IMR-90 (cell line): ENCODE measurements around the gene ATF1. TPM values are rescaled to one million over a fixed set of nuclear protein-coding genes. Genes with fewer than 3 reads are reported as not detected.

Experiments used
- ATAC-seq: fragments of 200-7000 bp; cut with Tn5 transposase; 2 replicates; pipeline ENCODE4 v1.9.1; 2020; ENCODE audit warnings: low read depth, mild to moderate bottlenecking, moderate library complexity
- BruUV-seq: library from RNA; stranded (reverse); fragments of 400-500 nt; replicated peaks from 2 replicates; lab custom pipeline; 2021; lab: Mats Ljungman, UMichigan
- CTCF ChIA-PET: fragments of 300-600 bp; formaldehyde crosslinking; extraction: SDS; loops from one replicate; lab custom pipeline; 2021; ENCODE audit warnings: antibody characterized with exemption; lab: Yijun Ruan, JAX
- POLR2A ChIA-PET: fragments of 300-600 bp; sonication (Branson Sonifier 250); formaldehyde crosslinking; loops from one replicate; lab custom pipeline; 2022; ENCODE audit warnings: antibody characterized with exemption; ENCODE audit not compliant: unreplicated experiment; lab: Charles Lee
- DNase-seq: peaks from one replicate; pipeline ENCODE4 v3.0.0; 2013
- H2AFZ ChIP-seq: replicated peaks from 2 replicates; pipeline ENCODE3; 2013; ENCODE audit warnings: low read length, mild to moderate bottlenecking; ENCODE audit not compliant: poor library complexity
- H2AK5ac ChIP-seq: 2 replicates; pipeline ENCODE4 v1.6.1; 2013; ENCODE audit warnings: low read depth, low read length, inconsistent platforms
- H2AK9ac ChIP-seq: replicated peaks from 2 replicates; pipeline ENCODE3; 2013; ENCODE audit warnings: mild to moderate bottlenecking, low read depth, low read length, moderate library complexity; ENCODE audit not compliant: poor library complexity
- H2BK120ac ChIP-seq: 2 replicates; pipeline ENCODE4 v1.6.1; 2013; ENCODE audit warnings: low read depth, low read length, inconsistent platforms
- H2BK15ac ChIP-seq: 3 replicates; pipeline ENCODE4 v1.6.1; 2013; ENCODE audit warnings: low read depth, low read length, inconsistent platforms
- H2BK20ac ChIP-seq: 2 replicates; pipeline ENCODE4 v1.6.1; 2013; ENCODE audit warnings: low read depth, mild to moderate bottlenecking, inconsistent platforms, low read length, moderate library complexity
- H2BK5ac ChIP-seq: 2 replicates; pipeline ENCODE4 v1.6.1; 2013; ENCODE audit warnings: mild to moderate bottlenecking, low read depth, low read length, inconsistent platforms; ENCODE audit not compliant: poor library complexity, severe bottlenecking
- H3K14ac ChIP-seq: replicated peaks from 2 replicates; pipeline ENCODE4 v1.6.1; 2013; ENCODE audit warnings: low read depth, low read length, inconsistent platforms
- H3K18ac ChIP-seq: 2 replicates; pipeline ENCODE4 v1.6.1; 2013; ENCODE audit warnings: low read depth, low read length, control low read depth
- H3K23ac ChIP-seq: 2 replicates; pipeline ENCODE4 v1.6.1; 2013; ENCODE audit warnings: low read depth, low read length, inconsistent platforms
- H3K27ac ChIP-seq: 2 replicates; pipeline ENCODE4 v1.5.1; 2013; ENCODE audit warnings: mild to moderate bottlenecking, control low read depth, low read length; ENCODE audit not compliant: insufficient read depth
- H3K27me3 ChIP-seq: 2 replicates; pipeline ENCODE4 v1.6.1; 2013; ENCODE audit warnings: low read length; ENCODE audit not compliant: control insufficient read depth, insufficient read depth
- H3K36me3 ChIP-seq: 2 replicates; pipeline ENCODE4 v1.6.1; 2013; ENCODE audit warnings: low read length, mixed read lengths; ENCODE audit not compliant: control insufficient read depth, insufficient read depth
- H3K4ac ChIP-seq: 2 replicates; pipeline ENCODE4 v1.6.1; 2013; ENCODE audit warnings: low read depth, low read length, inconsistent platforms
- H3K4me1 ChIP-seq: 2 replicates; pipeline ENCODE4 v1.6.1; 2013; ENCODE audit warnings: low read length, mixed read lengths; ENCODE audit not compliant: control insufficient read depth, insufficient read depth
- H3K4me2 ChIP-seq: 2 replicates; pipeline ENCODE4 v1.6.1; 2013; ENCODE audit warnings: low read depth, mild to moderate bottlenecking, control low read depth, low read length, moderate library complexity
- H3K4me3 ChIP-seq: 2 replicates; pipeline ENCODE4 v1.5.1; 2013; ENCODE audit warnings: low read depth, mild to moderate bottlenecking, control low read depth, low read length, moderate library complexity; ENCODE audit not compliant: insufficient read depth
- H3K56ac ChIP-seq: 2 replicates; pipeline ENCODE4 v1.6.1; 2013; ENCODE audit warnings: low read length, inconsistent platforms; ENCODE audit not compliant: insufficient read depth; ENCODE audit errors: extremely low read depth
- H3K79me1 ChIP-seq, 2 experiments: 2 replicates each; pipeline ENCODE4 v1.6.1; 2013; ENCODE audit warnings: low read length in 2 of 2, inconsistent platforms in 1 of 2, low read depth in 1 of 2
- H3K9ac ChIP-seq: 2 replicates; pipeline ENCODE4 v1.6.1; 2013; ENCODE audit warnings: low read depth, low read length, control low read depth
- H3K9me1 ChIP-seq: 2 replicates; pipeline ENCODE4 v1.6.1; 2013; ENCODE audit warnings: low read length, inconsistent platforms; ENCODE audit not compliant: insufficient read depth
- H3K9me3 ChIP-seq: 2 replicates; pipeline ENCODE4 v1.6.1; 2013; ENCODE audit warnings: low read length; ENCODE audit not compliant: control insufficient read depth, insufficient read depth
- H4K20me1 ChIP-seq: 2 replicates; pipeline ENCODE4 v1.6.1; 2013; ENCODE audit warnings: low read length, inconsistent platforms; ENCODE audit not compliant: insufficient read depth
- H4K5ac ChIP-seq: 2 replicates; pipeline ENCODE4 v1.6.1; 2013; ENCODE audit warnings: mild to moderate bottlenecking, low read depth, low read length, control low read depth
- H4K8ac ChIP-seq, 2 experiments: 2 replicates each; pipeline ENCODE4 v1.6.1; 2013; ENCODE audit warnings: low read depth in 2 of 2, low read length in 2 of 2, control low read depth in 1 of 2, inconsistent platforms in 1 of 2
- H4K91ac ChIP-seq: 2 replicates; pipeline ENCODE4 v1.6.1; 2013; ENCODE audit warnings: low read depth, low read length, inconsistent platforms; ENCODE audit not compliant: insufficient read depth
- BHLHE40 ChIP-seq: fragments of 150-350 bp; IDR thresholded peaks from 2 replicates; pipeline ENCODE4 v1.6.1; 2016; ENCODE audit warnings: mild to moderate bottlenecking, low read depth, low read length
- CHD1 ChIP-seq: IDR thresholded peaks from 2 replicates; pipeline ENCODE4 v1.6.1; 2012; ENCODE audit warnings: low read depth, low read length, improper control_type of control experiment
- MAFK ChIP-seq: IDR thresholded peaks from 2 replicates; pipeline ENCODE4 v1.6.1; 2012; ENCODE audit warnings: low read depth, low read length, improper control_type of control experiment
- MAZ ChIP-seq: IDR thresholded peaks from 2 replicates; pipeline ENCODE4 v1.6.1; 2012; ENCODE audit warnings: low read depth, mild to moderate bottlenecking, low read length, improper control_type of control experiment, moderate library complexity, borderline replicate concordance
- MXI1 ChIP-seq: IDR thresholded peaks from 2 replicates; pipeline ENCODE4 v1.6.1; 2012; ENCODE audit warnings: low read depth, mild to moderate bottlenecking, low read length, moderate library complexity, borderline replicate concordance
- POLR2A ChIP-seq: IDR thresholded peaks from 2 replicates; pipeline ENCODE4 v1.6.1; 2012; ENCODE audit warnings: mild to moderate bottlenecking, low read depth, low read length
- RAD21 ChIP-seq: IDR thresholded peaks from 2 replicates; pipeline ENCODE4 v1.6.1; 2012; ENCODE audit warnings: low read length, improper control_type of control experiment
- RFX5 ChIP-seq: IDR thresholded peaks from 2 replicates; pipeline ENCODE4 v1.8.0; 2012; ENCODE audit warnings: low read depth, mild to moderate bottlenecking, low read length, moderate library complexity
- SMC3 ChIP-seq: fragments of 150-350 bp; IDR thresholded peaks from 2 replicates; pipeline ENCODE4 v1.6.1; 2016; ENCODE audit warnings: low read depth, mild to moderate bottlenecking, antibody characterized with exemption, low read length, moderate library complexity
- WGBS, 2 experiments: methylation state at CpG; one replicate each; pipeline versions ENCODE4 v1.1.5 to v1.1.7; 2013; ENCODE audit warnings: missing lambda C conversion rate in 2 of 2; ENCODE audit not compliant: insufficient read length in 1 of 2; ENCODE audit errors: extremely low coverage in 2 of 2; 5-methylcytosine and 5-hydroxymethylcytosine counted together
- dilution Hi-C: fragments of 300-500 bp; cut with HindIII; formaldehyde crosslinking; loops from one replicate; pipeline ENCODE4 v1.14.3; 2018; ENCODE audit warnings: low sequenced_read_pairs; ENCODE audit not compliant: unreplicated experiment
- in situ Hi-C: fragments of 300-500 bp; cut with MboI; formaldehyde crosslinking; loops from 3 replicates; pipeline ENCODE4 v1.14.3; 2019; ENCODE audit warnings: low sequenced_read_pairs, inconsistent platforms, mixed read lengths
- intact Hi-C: fragments of 100-400 bp; cut with micrococcal nuclease; formaldehyde crosslinking; loops from 2 replicates; pipeline ENCODE4 v1.10.0; 2022
- polyA plus RNA-seq, 3 experiments: library from polyadenylated mRNA; depleted of rRNA; stranded (reverse); fragments of >200 nt; gene quantifications; 2 replicates each; pipeline ENCODE4 v1.2.3, GENCODE V29; 2012; ENCODE audit warnings: low replicate concordance in 1 of 3
- total RNA-seq: library from RNA; depleted of rRNA; stranded (reverse); fragments of >200 nt; gene quantifications from 2 replicates; pipeline ENCODE4 v1.2.3, GENCODE V29; 2012
- TF ChIP-seq, protein P1 (sequence below): fragments of 150-350 bp; IDR thresholded peaks from 2 replicates; pipeline ENCODE4 v1.6.1; 2016; ENCODE audit warnings: low read depth, mild to moderate bottlenecking, low read length, moderate library complexity, borderline replicate concordance
- TF ChIP-seq, protein P2 (sequence below): fragments of 150-350 bp; IDR thresholded peaks from 2 replicates; pipeline ENCODE4 v1.6.1; 2017; ENCODE audit warnings: mild to moderate bottlenecking, antibody characterized with exemption, low read length, low read depth

Gene ATF1
- total and polyA plus RNA-seq, 2 of the 4 experiments (the other 2 are of a cell fraction), result 20.6 to 24.0 TPM

- TF ChIP-seq, protein P1, sequence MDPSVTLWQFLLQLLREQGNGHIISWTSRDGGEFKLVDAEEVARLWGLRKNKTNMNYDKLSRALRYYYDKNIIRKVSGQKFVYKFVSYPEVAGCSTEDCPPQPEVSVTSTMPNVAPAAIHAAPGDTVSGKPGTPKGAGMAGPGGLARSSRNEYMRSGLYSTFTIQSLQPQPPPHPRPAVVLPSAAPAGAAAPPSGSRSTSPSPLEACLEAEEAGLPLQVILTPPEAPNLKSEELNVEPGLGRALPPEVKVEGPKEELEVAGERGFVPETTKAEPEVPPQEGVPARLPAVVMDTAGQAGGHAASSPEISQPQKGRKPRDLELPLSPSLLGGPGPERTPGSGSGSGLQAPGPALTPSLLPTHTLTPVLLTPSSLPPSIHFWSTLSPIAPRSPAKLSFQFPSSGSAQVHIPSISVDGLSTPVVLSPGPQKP, result no peak
- peak; percentile 88 for TF ChIP-seq POLR2A
- no peak for TF ChIP-seq MAFK
- no peak for TF ChIP-seq RFX5
These were observed at the start of gene ATF1 (continued) for GRCh38 chr12:50763639-50764285.

- no peak overlapping the region for H2BK20ac ChIP-seq
- peaks cover 3% of the 10 kb centered on the region for H3K9me1 ChIP-seq
- H4K20me1 ChIP-seq, result no peaks in the 10 kb centered on the region
- H2BK5ac ChIP-seq, result no peak overlapping the region
- dilution Hi-C loops (no loop called here), intact Hi-C loops (no loop called here), in situ Hi-C loops (no loop called here)
- POLR2A ChIA-PET, result no interaction called here
- no peak overlapping the region for H4K5ac ChIP-seq
- no peak overlapping the region for H2BK15ac ChIP-seq
- H3K23ac ChIP-seq, result no peak overlapping the region
- no peak overlapping the region for H3K4me2 ChIP-seq
- no peak overlapping the region for H2AK9ac ChIP-seq
- no TSS peak for BruUV-seq
- CTCF ChIA-PET, result no interaction called here
- H3K4me3 ChIP-seq, result no peak overlapping the region
- peaks cover 18% of the 10 kb centered on the region for H3K36me3 ChIP-seq
- H3K27ac ChIP-seq, result no peak overlapping the region
- H2AK5ac ChIP-seq, result no peak overlapping the region
- H4K91ac ChIP-seq, result no peak overlapping the region
- no peaks in the 10 kb centered on the region for H3K4me1 ChIP-seq
- H3K27me3 ChIP-seq, result no peaks in the 10 kb centered on the region
- WGBS, 2 experiments, result no CpG with 5 or more reads among the region's 2 CpGs
- H2AFZ ChIP-seq, result no peak overlapping the region
- no peak overlapping the region for H2BK120ac ChIP-seq
- no peak overlapping the region for H3K56ac ChIP-seq
- H3K18ac ChIP-seq, result no peak overlapping the region
- H3K9ac ChIP-seq, result no peak overlapping the region
- H3K4ac ChIP-seq, result no peak overlapping the region
- TF ChIP-seq, protein P1, result no peak
- no peak for TF ChIP-seq MAFK
- TF ChIP-seq RFX5, result no peak
- TF ChIP-seq MAZ, result no peak
- no peak for TF ChIP-seq RAD21
- no peak for TF ChIP-seq BHLHE40
- TF ChIP-seq SMC3, result no peak
- TF ChIP-seq, protein P2, sequence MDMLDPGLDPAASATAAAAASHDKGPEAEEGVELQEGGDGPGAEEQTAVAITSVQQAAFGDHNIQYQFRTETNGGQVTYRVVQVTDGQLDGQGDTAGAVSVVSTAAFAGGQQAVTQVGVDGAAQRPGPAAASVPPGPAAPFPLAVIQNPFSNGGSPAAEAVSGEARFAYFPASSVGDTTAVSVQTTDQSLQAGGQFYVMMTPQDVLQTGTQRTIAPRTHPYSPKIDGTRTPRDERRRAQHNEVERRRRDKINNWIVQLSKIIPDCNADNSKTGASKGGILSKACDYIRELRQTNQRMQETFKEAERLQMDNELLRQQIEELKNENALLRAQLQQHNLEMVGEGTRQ, result no peak
- no peak for TF ChIP-seq CHD1
- no peak for TF ChIP-seq POLR2A
- TF ChIP-seq MXI1, result no peak
- peak; percentile 12 for DNase-seq
- H3K9me3 ChIP-seq, result no peaks in the 10 kb centered on the region
- no peaks in the 10 kb centered on the region; a peak in 1 of 4 replicates for H3K79me1 ChIP-seq
- H3K14ac ChIP-seq, result no peak overlapping the region
- ATAC-seq, result no peak
- H4K8ac ChIP-seq, result no peak overlapping the region
These were observed 48.7 kb upstream of the ATF1 start for GRCh38 chr12:50715174-50715573.
